Urinary bladder (tissue), 4 donors: ENCODE measurements around the gene RPSA. TPM values are rescaled to one million over a fixed set of nuclear protein-coding genes. Genes with fewer than 3 reads are reported as not detected.
"Not testable (repeated sequence)": the region's sequence is repeated elsewhere in the genome, so short reads cannot be mapped to it uniquely, and the experiment has no call there.

ENCODE experiments used
- DNase-seq: peaks from one replicate; pipeline ENCODE4 v3.0.0-alpha.2; 2015; ENCODE audit errors: extremely low spot score
- H3K27ac ChIP-seq: one replicate; pipeline ENCODE4 v1.5.1; 2013; ENCODE audit warnings: low read depth, mild to moderate bottlenecking, moderate library complexity
- H3K36me3 ChIP-seq: one replicate; pipeline ENCODE4 v1.6.1; 2013; ENCODE audit warnings: mild to moderate bottlenecking, moderate library complexity; ENCODE audit not compliant: insufficient read depth
- H3K4me1 ChIP-seq: one replicate; pipeline ENCODE4 v1.6.1; 2013; ENCODE audit warnings: mild to moderate bottlenecking, moderate library complexity; ENCODE audit not compliant: insufficient read depth
- H3K4me3 ChIP-seq: one replicate; pipeline ENCODE4 v1.5.1; 2013; ENCODE audit warnings: low read depth, low read length
- WGBS: extraction: QIAGEN DNeasy Blood & Tissue Kit; methylation state at CpG from one replicate; pipeline ENCODE4 v1.1.7; 2013; 5-methylcytosine and 5-hydroxymethylcytosine counted together
- polyA plus RNA-seq: library from polyadenylated mRNA; stranded (reverse); fragments of 200-250 nt; gene quantifications from one replicate; pipeline ENCODE4 v1.2.3, GENCODE V29; 2013
- total RNA-seq: library from RNA; depleted of rRNA; stranded (reverse); fragments of >200 nt; gene quantifications from one replicate; pipeline ENCODE4 v1.2.3, GENCODE V29; 2014
- donor health status: healthy with polysubstance abuse.
- donor health status: healthy.

RPSA gene
- total and polyA plus RNA-seq, 2 donors: 970 to 1,326 TPM

DNA sequence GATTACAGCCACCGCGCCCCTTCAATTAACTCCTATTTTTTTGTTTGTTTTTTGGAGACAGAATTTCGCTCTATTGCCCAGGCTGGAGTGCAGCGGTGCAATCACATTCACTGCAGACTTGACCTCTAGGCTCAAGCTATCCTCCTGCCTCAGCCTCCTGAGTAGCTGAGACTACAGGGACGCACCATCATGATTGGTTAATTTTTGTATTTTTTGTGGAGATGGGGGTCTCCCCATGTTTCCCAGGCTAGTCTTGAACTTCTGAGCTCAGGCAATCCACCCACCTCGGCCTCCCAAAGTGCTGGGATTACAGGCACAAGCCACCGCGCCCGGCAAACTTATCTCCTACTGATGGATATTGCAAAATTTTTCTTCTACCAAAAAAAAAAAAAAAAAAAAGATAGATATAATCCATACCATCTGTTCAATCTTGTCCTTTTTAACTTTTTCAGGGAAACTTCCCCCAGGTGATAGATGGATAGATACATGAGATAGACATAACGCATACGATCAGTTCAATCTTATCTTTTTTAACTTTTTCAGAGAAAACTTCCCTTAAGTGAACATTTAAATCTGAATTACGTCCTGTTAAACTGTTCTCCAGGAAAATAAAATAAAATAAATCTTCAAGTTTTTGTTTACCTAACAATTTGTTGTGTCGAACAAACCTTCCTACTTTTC, 693 bp upstream of the RPSA start:
- Histone ChIP-seq H3K4me3 (peak overlapping the region; percentile 79), H3K36me3 (no peaks in the 10 kb centered on the region), H3K27ac (peak overlapping the region; percentile 68), H3K4me1 (peaks cover 1% of the 10 kb centered on the region)
- WGBS: 67% methylated on average over 13 of the region's 13 CpGs
- DNase-seq: no peak

DNA sequence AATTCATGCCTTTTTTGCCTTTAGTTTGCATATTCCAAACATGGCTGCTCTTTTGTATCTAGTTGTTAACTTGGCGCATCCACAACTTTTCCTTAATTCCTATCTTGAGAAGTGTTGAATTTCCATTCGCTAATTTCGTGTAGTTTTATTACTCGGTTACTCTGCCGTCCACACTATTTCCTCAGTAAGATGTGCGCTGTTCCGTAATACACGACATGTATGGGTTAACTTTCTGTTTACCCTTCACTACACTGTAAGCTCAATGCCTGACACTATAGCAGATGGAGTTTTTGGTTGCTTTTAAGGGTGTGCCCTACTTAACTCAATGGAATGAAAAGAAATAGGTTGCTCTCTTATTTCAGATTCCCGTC, 724 bp downstream of the RPSA start:
- DNase-seq: no peak
- peak overlapping the region; percentile 79 for H3K4me3 ChIP-seq
- H3K27ac ChIP-seq: no peak overlapping the region
- peaks cover 2% of the 10 kb centered on the region for H3K36me3 ChIP-seq
- H3K4me1 ChIP-seq: peaks cover 1% of the 10 kb centered on the region
- 7% methylated on average over 9 of the region's 9 CpGs for WGBS

DNA sequence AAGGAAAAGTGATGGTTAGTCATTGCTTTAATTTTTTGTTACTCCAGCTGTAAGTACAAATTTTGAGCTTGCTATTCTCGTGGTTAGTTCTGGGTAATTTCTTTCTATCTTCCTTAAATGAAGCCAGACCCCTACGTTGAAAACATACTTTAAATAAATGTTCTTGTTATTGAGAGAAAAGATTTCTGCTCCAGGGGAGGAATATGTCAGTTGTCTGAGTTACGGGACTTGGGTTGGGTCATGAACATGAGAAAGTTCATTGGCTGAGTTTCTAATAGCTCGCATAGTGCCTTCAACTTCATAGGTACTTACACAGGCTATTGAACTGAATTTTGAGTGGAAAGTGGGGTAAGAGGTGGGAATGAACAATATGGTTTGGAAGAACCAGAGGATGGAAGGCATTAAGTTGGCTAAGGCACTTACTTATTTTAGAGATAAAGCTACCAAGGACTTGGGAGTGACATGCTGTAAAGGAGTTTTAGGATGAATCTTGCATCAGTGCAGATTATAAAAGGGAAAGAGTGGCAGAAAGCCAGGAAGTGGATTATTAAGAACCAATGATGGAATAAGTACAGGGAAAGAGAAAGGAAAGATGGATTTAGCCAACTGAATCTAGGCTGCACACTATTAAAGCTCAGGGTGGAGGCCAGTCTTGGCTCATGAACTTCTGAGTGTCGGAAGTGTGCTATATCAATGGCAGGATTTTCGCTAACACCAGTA, 1.4 kb downstream of the RPSA start:
- peaks cover 2% of the 10 kb centered on the region for H3K36me3 ChIP-seq
- DNase-seq: no peak

DNA sequence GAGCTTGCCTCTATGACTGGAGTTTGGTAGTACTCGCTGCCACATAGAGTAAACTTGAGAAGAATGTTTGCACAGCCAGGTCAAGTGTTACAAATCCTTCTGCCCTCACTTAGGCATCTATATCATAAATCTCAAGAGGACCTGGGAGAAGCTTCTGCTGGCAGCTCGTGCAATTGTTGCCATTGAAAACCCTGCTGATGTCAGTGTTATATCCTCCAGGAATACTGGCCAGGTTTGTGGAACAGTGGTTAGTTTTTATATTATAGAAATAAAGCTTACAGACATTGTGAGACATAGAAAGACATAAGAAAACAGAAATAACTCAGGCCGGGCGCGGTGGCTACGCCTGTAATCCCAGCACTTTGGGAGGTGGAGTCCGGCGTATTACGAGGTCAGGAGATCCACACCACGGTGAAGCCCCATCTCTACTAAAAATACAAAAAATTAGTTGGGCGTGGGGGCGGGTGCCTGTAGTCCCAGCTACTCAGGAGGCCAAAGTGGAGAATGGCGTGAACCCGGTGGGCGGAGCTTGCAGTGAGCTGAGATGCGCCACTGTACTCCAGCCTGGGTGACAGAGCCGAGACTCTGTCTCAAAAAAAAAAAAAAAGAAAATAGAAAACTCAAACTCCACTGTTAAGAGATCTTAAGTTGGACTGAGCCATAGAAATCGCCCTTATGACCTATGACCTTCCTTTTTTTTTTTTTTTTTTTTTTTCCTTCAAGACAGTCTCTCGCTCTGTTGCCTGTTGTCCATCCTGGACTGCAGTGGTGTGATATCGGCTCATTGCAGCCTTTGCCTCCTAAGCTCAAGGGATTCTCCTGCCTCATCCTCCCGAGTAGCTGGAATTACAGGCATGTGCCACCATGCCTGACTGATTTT, 2.2 kb downstream of the RPSA start:
- H3K27ac ChIP-seq: no peak overlapping the region

More for the DNA sequence above, 1.4 kb downstream of the RPSA start:
- WGBS: 72% methylated on average over 6 of the region's 6 CpGs
- Histone ChIP-seq H3K4me3 (no peak overlapping the region), H3K4me1 (peaks cover 1% of the 10 kb centered on the region), H3K27ac (no peak overlapping the region)

DNA sequence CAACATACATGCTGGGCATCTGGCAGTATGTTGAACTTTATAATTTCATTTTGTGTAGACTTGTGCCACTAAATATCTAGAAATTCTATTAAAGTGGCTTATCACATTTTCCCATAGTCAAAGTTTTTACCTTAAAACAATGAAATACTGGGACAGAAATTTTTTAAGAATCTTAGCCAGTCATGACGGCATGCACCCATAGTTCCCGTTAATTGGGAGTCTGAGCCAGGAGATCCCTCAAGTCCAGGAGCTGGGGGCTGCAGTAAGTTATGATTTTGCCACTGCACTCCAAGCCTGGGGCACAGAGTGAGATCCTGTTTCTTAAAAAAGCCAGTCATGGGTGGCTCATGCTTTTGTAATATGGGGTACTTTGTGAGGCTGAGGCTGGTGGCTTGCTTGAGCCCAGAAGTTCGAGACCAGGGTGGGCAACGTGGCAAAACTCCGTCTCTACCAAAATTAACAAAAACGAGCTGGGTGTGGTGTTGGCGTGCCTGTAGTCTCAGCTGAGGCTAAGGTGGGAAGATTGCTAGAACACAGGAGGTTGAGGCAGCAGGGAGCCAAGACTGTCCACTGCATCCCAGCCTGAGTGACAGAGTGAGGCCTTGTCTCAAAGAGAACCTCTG, 3.1 kb downstream of the RPSA start:
- DNase-seq: no peak
- WGBS: 74% methylated on average over 7 of the region's 7 CpGs
- Histone ChIP-seq H3K36me3 (peaks cover 4% of the 10 kb centered on the region), H3K4me1 (peaks cover 1% of the 10 kb centered on the region), H3K4me3 (no peak overlapping the region), H3K27ac (no peak overlapping the region)

More for the DNA sequence above, 2.2 kb downstream of the RPSA start:
- WGBS: 85% methylated on average over 21 of the region's 21 CpGs
- DNase-seq: no peak
- no peak overlapping the region for H3K4me3 ChIP-seq
- peaks cover 1% of the 10 kb centered on the region for H3K4me1 ChIP-seq
- H3K36me3 ChIP-seq: peaks cover 4% of the 10 kb centered on the region

DNA sequence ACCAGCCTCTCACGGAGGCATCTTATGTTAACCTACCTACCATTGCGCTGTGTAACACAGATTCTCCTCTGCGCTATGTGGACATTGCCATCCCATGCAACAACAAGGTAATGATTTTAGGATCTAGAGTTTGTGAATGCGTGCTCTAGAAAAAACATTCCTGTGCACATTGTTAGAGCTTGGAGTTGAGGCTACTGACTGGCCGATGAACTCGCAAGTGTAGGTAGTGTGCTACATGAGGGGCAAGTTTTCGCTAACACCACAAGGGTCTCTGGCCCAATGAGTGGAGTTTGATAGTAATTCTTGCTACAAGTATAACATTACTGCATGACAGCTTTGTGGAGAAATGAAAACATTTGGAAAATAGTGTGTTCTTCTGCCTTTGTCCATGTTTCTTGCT, 4.4 kb downstream of the RPSA start:
- Histone ChIP-seq H3K4me1 (peaks cover 1% of the 10 kb centered on the region), H3K27ac (no peak overlapping the region), H3K36me3 (peaks cover 4% of the 10 kb centered on the region), H3K4me3 (no peak overlapping the region)
- no peak for DNase-seq
- 95% methylated on average over 6 of the region's 7 CpGs for WGBS

DNA sequence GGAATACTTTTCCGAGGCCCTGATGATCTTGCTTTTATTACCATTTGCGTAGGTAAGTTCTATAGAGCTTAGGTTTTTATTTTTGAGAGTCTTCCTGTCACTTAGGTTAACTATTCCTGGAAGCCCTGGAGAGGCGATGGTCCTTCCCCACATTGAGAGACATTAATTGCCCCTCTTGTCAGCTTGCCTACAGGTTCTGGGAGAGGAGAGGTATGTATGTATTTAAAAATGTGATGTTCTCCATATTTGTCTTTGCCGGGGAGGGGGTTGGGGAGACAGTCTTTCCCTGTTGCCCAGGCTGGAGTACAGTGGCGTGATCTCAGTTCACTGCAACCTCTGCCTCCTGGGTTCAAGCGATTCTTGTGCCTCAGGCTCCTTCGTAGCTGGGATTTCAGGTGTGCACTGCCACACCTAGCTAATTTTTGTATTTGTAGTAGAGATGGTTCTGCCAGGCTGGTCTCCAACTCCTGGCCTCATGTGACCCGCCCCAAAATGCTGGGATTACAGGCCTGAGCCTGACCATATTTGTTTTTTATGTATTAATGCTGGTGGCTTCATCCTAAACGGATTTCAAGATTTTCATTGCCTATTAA, 6.2 kb downstream of the RPSA start:
- H3K4me1 ChIP-seq: no peaks in the 10 kb centered on the region
- no peak for DNase-seq
- H3K27ac ChIP-seq: no peak overlapping the region
- H3K4me3 ChIP-seq: no peak overlapping the region
- 87% methylated on average over 9 of the region's 9 CpGs for WGBS
- H3K36me3 ChIP-seq: peaks cover 4% of the 10 kb centered on the region

DNA sequence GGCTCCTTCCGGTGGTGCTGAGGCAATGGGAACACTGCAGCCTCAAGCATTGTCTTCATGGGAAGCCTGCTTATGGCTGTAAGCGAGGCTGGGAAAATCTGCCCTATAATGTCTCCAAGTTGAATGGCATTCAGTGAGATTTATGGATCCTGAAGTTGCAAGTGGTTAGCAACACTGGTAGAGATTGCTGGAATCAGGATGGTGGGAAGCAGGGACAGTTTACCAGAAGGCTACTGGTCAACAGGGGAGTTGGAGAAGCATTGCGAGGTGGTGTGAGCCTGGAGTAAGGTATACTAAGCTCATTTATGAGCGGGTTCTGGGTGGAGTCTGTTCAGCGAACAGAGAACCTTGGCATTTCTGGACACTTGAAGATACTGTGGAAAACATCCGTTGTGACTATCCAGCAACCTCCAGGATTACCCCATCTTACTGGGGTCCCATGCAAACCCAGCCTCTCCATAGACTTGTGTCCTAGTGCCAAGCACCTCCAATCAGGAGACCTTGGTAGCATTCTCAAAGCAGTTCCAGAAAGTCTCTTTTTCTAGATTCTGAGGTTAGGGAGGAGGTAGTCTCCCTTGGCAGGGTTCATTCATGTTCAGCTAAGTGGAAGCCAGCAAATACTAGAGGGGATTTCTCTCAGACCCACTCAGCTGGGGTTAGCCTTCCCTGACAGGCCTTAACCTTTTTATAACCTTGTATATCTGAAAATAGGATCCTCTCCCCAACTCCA, 7.3 kb downstream of the RPSA start:
- no peak for DNase-seq
- 66% methylated on average over 6 of the region's 6 CpGs for WGBS
- H3K27ac ChIP-seq: no peak overlapping the region
- peaks cover 4% of the 10 kb centered on the region for H3K36me3 ChIP-seq
- no peaks in the 10 kb centered on the region for H3K4me1 ChIP-seq
- H3K4me3 ChIP-seq: no peak overlapping the region

DNA sequence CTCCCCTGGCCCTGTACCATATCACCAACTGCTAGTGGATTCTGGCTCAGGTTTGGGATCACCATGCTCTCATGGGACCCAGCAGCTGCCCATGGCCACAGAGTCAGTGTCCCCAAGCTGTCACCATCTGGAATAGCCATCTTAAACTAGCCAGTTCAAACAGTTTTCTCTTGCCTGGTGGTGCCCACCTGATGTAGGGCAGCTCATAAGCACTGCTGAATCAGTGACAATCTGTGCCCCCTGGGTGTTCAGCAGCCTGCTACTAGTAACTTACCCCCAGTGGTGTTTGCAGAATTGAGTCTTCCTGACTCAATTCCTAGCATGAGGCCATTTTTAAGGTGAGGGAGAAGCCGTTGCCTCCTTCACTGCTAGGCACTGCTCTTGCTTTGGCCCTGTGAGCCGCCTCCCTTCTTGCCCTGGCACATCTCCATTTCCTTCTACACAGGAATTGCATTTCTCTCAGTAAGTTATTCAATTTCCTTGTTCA, 7.9 kb downstream of the RPSA start:
- Histone ChIP-seq H3K4me3 (no peak overlapping the region), H3K36me3 (peaks cover 4% of the 10 kb centered on the region), H3K27ac (no peak overlapping the region), H3K4me1 (no peaks in the 10 kb centered on the region)
- WGBS: 60% methylated on average over 2 of the region's 2 CpGs
- no peak for DNase-seq

DNA sequence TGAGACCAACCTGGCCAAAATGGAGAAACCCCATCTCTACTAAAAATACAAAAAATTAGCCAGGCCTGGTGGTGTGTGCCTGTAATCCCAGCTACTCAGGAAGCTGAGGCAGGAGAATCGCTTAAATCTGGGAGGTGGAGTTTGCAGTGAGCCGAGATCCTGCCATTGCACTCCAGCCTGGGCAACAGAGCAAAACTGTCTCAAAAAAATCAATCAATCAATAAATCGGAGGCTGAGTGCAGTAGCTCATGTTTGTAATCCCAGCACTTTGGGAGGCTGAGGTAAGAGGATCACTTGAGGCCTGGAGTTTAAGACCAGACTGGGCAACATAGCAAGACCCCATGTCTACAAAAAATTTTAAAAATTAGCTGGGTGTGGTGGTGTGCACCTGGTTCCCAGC, 8.8 kb downstream of the RPSA start:
- DNase-seq, H3K4me3 ChIP-seq, H3K4me1 ChIP-seq, H3K27ac ChIP-seq, H3K36me3 ChIP-seq: not testable (repeated sequence)
- WGBS: 93% methylated on average over 3 of the region's 3 CpGs

DNA sequence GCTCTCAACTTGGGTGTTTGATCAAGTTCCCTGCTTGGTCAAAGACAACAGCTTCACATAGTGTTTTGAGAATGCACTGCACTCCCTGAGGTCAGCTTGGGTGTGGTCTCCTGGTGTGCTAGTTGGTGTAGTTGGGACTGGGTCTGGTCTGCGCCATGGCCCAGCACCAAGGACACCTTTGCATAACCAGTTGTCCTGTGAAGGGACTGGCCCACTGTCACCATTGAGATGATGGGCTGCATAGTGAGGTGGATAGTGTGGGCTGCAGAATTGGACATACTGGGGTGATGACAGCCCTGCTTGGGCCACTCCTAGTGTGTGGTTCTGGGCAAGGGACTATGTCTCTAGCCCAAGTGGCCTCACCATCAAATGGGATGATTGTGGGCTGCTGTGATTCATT, 9.5 kb downstream of the RPSA start:
- 96% methylated on average over 1 of the region's 1 CpG for WGBS
- peaks cover 4% of the 10 kb centered on the region for H3K36me3 ChIP-seq
- no peak overlapping the region for H3K27ac ChIP-seq
- H3K4me3 ChIP-seq: no peak overlapping the region
- DNase-seq: no peak
- no peaks in the 10 kb centered on the region for H3K4me1 ChIP-seq

DNA sequence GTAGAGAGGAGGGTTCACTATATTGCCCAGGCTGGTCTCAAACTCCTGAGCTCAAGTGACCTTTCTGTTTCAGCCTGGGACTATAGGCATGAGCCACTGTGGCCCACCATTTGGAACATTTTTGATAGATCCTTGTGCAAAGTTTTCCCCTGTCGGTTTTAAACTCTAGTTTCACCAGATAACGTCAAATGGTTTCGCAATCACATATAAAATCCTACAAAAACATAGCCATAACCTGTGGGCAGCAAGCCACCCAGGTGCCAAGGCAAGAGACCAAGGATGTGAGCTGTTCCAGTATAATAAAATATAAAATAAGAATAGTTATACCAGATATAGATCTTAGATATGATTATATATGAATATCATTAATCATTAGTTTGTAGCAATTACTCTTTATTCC, 10.5 kb downstream of the RPSA start:
- H3K4me1 ChIP-seq, DNase-seq, H3K36me3 ChIP-seq, H3K27ac ChIP-seq, H3K4me3 ChIP-seq: not testable (repeated sequence)
- 51% methylated on average over 3 of the region's 3 CpGs for WGBS
